Natural killer cell treated with Interleukin-12 subunit alpha and Interleukin-12 subunit beta and Interleukin-15 and Interleukin-18, amount 100 ng/mL, for 72 hours (primary cell): Measurements from ENCODE around the gene SH2D7. TPM values are rescaled to one million over a fixed set of nuclear protein-coding genes. Genes with fewer than 3 reads are reported as not detected.

Experiments
- ATAC-seq, 2 donors: fragments of 150-1000 bp; cut with Tn5 transposase in 1 of 2; sonication (Bioruptor Pico), chemical (Tn5 transposase) in 1 of 2; 2 replicates each; pipeline ENCODE4 v1.10.0; 2021
- DNase-seq: peaks from one replicate; pipeline ENCODE4 v3.0.0; 2022; ENCODE audit warnings: low spot score
- H3K27ac Mint-ChIP-seq, 2 donors: 1 replicate in 1 of 2; 2 replicates in 1 of 2; pipeline ENCODE4 v1.8.0; 2022; ENCODE audit warnings: mixed read lengths in 2 of 2, mild to moderate bottlenecking in 1 of 2, moderate library complexity in 1 of 2
- H3K27me3 Mint-ChIP-seq, 2 donors: 1 replicate in 1 of 2; 2 replicates in 1 of 2; pipeline ENCODE4 v1.8.0; 2022; ENCODE audit warnings: mixed read lengths in 2 of 2
- H3K36me3 Mint-ChIP-seq: one replicate; pipeline ENCODE4 v1.8.0; 2022; ENCODE audit warnings: mixed read lengths
- H3K4me1 Mint-ChIP-seq, 2 donors: 1 replicate in 1 of 2; 2 replicates in 1 of 2; pipeline ENCODE4 v1.8.0; 2022; ENCODE audit warnings: low read depth in 2 of 2, mixed read lengths in 2 of 2, mild to moderate bottlenecking in 1 of 2
- H3K4me3 Mint-ChIP-seq: one replicate; pipeline ENCODE4 v1.8.0; 2022; ENCODE audit warnings: mixed read lengths
- H3K9me3 Mint-ChIP-seq: 2 replicates; pipeline ENCODE4 v1.8.0; 2022; ENCODE audit warnings: mixed read lengths
- total RNA-seq, 2 donors: library from RNA; stranded (reverse); gene quantifications; one replicate each; pipeline ENCODE4 v1.2.3, GENCODE V29; 2022

SH2D7 gene
- total RNA-seq, 2 donors from 2014 or later, result not detected

DNA sequence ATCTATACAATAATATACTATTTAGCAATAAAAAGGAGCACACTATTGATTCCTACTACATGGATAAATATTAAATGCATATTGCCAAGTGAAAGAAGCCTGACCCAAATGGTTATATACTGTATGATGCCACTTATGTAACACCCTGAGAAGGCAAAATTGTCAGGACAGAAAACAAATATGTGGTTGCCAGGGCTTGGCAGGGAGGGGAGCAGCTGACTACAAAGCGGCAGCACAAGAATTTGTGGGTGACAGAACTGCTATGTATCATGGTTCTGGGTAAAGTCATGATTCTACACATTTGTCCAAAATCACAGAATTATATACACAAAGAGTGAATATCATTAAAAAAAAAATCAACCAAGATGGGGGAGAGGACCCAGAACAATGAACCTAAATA is 37.4 kb upstream of the SH2D7 start:
- Mint-ChIP-seq H3K27ac (peak overlapping the region; percentile 15 to 74), H3K36me3 (peaks cover 6% of the 10 kb centered on the region), H3K4me1 (peaks cover 55 to 81% of the 10 kb centered on the region in 2 donors), H3K9me3 (no peaks in the 10 kb centered on the region), H3K4me3 (peak overlapping the region; percentile 66), H3K27me3 (no peaks in the 10 kb centered on the region)
- ATAC-seq, result no peak
- no peak for DNase-seq

DNA sequence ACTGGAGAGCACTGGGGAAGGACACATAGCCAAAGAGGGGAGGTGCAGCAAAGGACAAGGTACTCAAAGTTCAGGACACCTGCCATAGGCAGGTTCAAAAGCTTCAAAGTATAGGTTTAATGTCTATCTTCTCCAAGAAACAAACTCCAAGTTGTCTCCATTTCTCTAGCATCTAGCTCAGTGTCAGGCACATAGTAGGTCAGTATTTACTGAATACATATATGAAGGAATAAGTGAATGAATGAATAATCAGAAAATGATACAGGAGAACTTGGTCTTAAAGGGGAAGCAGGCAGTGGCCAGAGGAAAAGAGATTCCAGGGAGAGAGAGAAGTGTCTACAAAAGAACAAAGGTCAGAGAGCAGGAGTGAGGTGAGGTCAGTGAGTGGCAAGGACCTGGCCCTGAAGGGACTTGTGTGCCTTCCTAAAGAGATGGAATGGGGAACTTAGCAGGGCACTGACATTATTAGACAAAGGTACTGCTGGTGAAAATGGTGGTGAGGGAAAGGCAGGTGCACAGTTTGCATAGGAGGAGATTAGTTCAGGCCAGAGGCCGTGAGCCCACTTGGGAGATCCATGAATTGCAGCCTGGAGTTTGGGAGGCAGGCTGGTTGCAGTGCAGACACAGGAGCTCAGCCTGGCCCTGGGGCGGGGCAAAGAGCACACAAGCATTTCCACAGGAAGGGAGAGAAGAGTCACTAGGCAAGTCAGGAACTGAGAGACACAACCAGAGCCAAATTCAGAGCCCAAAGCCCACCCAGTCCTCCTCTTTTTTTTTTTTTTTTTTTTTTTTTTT is 36.2 kb upstream of the SH2D7 start:
- DNase-seq (no peak), ATAC-seq (peak in 1 of 2 donors; percentile 48)
- peaks cover 46 to 71% of the 10 kb centered on the region in 2 donors for H3K4me1 Mint-ChIP-seq
- H3K27ac Mint-ChIP-seq, result peak overlapping the region; percentile 15 to 74
- H3K36me3 Mint-ChIP-seq, result peaks cover 6% of the 10 kb centered on the region
- H3K9me3 Mint-ChIP-seq, result no peaks in the 10 kb centered on the region
- H3K27me3 Mint-ChIP-seq, result no peaks in the 10 kb centered on the region
- H3K4me3 Mint-ChIP-seq, result peak overlapping the region; percentile 66

DNA sequence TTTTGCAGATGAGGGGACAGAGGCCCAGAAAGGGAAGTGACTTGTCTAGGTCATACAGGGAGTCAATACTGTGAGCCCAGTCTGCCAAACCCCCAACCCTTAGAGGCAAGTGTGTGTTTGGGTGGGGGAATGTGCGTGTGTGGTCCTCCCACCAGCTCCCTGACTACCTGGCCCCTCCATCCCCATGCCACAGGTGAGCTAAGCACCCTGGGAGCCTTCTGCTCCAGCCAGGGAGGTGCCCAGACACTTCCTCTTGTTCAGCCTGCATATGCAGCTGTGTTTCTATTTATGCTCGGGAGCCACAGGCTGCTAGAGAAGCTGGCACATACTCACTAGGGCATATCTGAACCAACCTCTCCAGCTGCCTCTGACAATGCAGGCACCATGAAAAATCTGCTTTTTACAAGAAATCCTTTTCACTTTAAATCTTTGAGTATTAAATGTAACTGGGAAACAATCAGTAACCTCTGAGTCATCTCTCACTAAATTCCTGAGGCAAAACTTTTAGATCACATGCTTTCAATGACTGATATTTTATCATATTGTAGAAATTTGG is 35.6 kb upstream of the SH2D7 start:
- Mint-ChIP-seq H3K36me3 (peaks cover 6% of the 10 kb centered on the region), H3K4me3 (peak overlapping the region; percentile 30)
- no peak for DNase-seq

DNA sequence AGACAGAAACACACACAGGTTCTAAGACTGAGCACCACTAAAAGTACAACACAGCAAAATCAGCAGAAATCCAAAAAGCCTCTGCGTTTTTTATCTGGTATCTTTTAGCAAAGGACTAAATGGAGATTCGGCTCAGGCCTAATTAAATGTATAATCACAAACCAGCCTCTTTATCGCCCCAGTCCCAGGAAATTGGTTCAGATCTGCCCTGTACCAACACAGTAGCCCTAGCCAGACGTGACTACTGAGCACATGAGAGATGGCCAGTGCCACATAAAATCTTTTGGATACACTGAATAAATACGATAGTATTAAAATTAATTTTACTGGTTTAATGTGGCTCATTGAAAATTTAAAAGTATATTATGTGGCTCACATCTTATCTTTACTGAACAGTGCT is 34.6 kb upstream of the SH2D7 start:
- DNase-seq, result no peak
- peak overlapping the region in 1 of 2 donors; percentile 62 for H3K27ac Mint-ChIP-seq
- no peaks in the 10 kb centered on the region for H3K9me3 Mint-ChIP-seq
- H3K27me3 Mint-ChIP-seq, result no peaks in the 10 kb centered on the region
- peaks cover 38 to 66% of the 10 kb centered on the region in 2 donors for H3K4me1 Mint-ChIP-seq
- no peak overlapping the region for H3K4me3 Mint-ChIP-seq
- no peaks in the 10 kb centered on the region for H3K36me3 Mint-ChIP-seq
- ATAC-seq, result no peak

More for the DNA sequence above, 35.6 kb upstream of the SH2D7 start:
- Mint-ChIP-seq H3K9me3 (no peaks in the 10 kb centered on the region), H3K27ac (peak overlapping the region; percentile 15 to 74), H3K4me1 (peaks cover 41 to 67% of the 10 kb centered on the region in 2 donors), H3K27me3 (no peaks in the 10 kb centered on the region)
- no peak for ATAC-seq

DNA sequence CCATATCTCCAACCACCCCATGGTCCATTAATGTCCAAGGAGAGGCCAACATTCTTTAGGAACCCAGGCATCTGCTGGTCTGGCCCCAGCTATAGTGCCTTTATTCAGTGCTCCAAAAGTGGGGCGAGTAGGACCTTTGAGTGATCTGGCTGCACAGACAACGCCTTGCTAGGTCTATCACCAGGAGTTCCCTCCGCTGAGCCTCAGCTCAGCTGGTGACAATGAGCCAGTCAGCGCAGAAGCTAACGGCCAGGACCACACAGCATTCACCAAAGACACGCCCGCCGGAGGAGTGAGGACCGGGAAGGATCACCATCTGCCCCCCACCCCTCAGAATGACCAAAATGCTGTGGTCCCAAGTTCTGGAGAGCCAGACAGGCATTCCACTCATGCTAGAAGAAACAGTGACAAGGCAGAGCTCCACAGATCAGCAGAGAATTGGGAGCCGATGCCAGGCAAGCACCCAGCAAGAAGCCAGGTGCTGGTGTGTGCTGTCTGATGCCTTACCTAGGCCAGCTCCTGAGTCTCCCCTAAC is 33.9 kb upstream of the SH2D7 start:
- no peaks in the 10 kb centered on the region for H3K27me3 Mint-ChIP-seq
- no peaks in the 10 kb centered on the region for H3K9me3 Mint-ChIP-seq
- H3K36me3 Mint-ChIP-seq, result no peaks in the 10 kb centered on the region
- ATAC-seq (no peak), DNase-seq (no peak)
- no peak overlapping the region for H3K4me3 Mint-ChIP-seq
- peaks cover 41 to 65% of the 10 kb centered on the region in 2 donors for H3K4me1 Mint-ChIP-seq
- H3K27ac Mint-ChIP-seq, result peak overlapping the region; percentile 2 to 62

DNA sequence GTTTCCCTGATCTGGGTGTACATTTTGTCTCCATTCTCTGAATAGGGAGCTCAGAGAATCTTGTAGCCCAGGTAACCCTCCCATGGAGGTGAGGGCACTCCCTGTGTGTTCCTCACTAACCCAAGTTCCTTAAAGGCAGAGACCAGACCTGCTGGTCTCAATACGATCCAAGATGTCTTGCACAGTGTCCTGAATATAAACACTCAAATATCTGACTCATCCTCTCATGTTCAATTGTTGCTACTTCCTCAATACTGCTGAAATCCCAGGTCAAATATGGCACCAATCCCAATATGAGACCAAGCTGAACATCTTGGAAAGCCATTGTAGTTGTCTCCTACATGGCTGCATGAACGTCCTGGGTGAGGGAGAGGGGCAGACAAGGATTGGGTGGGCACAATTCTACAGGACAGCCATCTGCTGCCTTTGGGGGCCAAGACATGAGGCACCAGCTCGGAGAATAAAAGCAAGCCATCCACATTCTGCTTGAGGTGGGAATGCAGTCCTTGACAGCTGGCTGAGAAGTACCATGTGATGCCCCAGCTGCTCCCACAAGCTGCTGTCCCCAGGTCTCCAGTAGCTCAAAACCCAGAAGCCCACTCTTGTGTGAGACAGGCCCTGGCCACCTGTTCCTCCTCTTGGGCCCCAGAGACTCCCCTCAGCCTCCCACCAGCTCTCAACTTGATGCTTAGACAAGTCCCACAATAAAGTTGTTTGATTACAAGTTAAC is 33.1 kb upstream of the SH2D7 start:
- H3K36me3 Mint-ChIP-seq, result no peaks in the 10 kb centered on the region
- peak overlapping the region; percentile 2 to 62 for H3K27ac Mint-ChIP-seq
- DNase-seq (no peak), ATAC-seq (peak in 1 of 2 donors; percentile 11)
- H3K4me1 Mint-ChIP-seq, result peaks cover 41 to 59% of the 10 kb centered on the region in 2 donors
- H3K27me3 Mint-ChIP-seq, result no peaks in the 10 kb centered on the region
- no peaks in the 10 kb centered on the region for H3K9me3 Mint-ChIP-seq
- H3K4me3 Mint-ChIP-seq, result no peak overlapping the region

DNA sequence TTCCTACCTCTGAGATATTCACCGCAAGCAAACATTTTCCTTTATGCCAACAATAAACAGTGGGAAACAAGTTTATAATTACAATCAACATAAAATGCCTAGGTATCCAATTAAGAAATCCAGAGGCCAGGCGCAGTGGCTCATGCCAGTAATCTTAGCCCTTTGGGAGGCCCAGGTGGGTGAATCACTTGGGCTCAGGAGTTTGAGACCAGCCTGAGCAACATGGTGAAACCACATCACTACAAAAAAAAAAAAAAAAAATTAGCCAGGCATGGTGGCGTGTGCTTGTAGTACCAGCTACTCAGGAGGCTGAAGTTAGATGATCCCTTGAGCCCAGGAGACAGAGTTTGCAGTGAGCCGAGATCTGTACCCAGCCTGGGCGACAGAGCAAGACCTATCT is 32.1 kb upstream of the SH2D7 start:
- no peak overlapping the region for H3K4me3 Mint-ChIP-seq
- ATAC-seq (no peak), DNase-seq (no peak)
- no peak overlapping the region for H3K27ac Mint-ChIP-seq
- peaks cover 37 to 50% of the 10 kb centered on the region in 2 donors for H3K4me1 Mint-ChIP-seq
- no peaks in the 10 kb centered on the region for H3K36me3 Mint-ChIP-seq
- H3K9me3 Mint-ChIP-seq, result no peaks in the 10 kb centered on the region
- no peaks in the 10 kb centered on the region for H3K27me3 Mint-ChIP-seq

DNA sequence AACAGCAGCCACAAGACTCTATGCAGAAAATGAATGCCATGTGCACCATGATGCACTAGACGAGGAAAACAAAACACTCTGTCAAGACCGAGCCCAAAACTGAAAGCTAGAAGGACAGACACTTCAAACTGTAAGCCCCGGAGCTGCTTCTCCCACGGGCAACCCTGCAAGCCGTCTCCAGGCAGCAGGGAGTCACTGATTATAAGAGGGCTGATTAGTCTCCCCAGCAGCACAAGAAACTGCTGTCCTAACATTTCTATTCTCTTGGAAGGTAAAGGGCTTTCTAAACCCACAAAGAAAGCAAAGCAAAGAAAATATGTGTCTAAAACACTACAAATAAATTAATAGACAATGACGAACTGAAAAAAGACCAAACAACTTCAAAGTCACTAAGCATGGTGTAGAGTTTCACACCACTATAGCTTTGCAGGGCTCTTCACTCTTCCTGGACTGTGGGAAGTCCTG is 30.4 kb upstream of the SH2D7 start:
- Mint-ChIP-seq H3K36me3 (no peaks in the 10 kb centered on the region), H3K4me1 (peaks cover 25 to 33% of the 10 kb centered on the region in 2 donors), H3K27me3 (no peaks in the 10 kb centered on the region), H3K9me3 (no peaks in the 10 kb centered on the region), H3K27ac (peak overlapping the region; percentile 64 to 79), H3K4me3 (peak overlapping the region; percentile 84)
- DNase-seq (no peak), ATAC-seq (peak; percentile 63 to 74)

DNA sequence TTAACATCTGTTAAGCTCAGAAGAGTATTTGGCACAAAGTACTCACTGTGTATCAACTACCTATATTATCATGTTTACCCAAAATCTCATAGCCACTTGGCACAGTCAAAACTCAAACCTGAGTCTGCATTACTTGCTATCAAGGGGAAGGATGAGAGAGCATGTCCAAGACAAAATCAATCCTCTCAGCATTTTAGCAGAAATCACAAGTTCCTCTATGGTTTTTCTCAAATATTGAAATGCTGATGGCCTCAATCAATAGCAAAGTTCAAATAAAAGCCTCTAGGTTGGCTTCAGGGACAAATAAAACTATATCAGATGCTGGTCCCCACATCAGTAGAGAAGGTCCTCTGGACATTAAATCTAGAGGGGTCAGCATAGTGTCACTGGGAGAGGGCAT is 29.1 kb upstream of the SH2D7 start:
- Mint-ChIP-seq H3K4me1 (peaks cover 32 to 36% of the 10 kb centered on the region in 2 donors), H3K9me3 (no peaks in the 10 kb centered on the region), H3K36me3 (no peaks in the 10 kb centered on the region), H3K27me3 (no peaks in the 10 kb centered on the region), H3K4me3 (peak overlapping the region; percentile 84), H3K27ac (peak overlapping the region; percentile 53 to 55)
- ATAC-seq, result no peak
- DNase-seq, result no peak

DNA sequence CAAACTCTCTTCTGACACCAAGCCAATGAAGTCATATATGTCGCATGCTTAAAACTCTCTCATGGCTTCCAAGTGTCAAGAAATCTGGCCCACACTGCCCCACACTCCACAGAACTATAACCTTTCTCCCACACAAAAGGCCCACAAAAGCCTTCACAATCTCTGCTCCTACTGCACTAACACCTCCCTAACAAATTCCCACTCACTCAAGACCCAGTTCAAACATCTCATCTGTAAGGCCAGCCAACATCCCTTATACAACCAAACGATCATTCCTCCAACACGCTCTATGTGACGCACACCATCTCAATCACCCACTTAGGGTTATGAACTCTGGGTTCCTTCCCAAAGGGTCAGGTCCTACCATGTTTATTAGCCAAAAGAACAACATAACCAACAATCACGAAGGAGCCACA is 28.4 kb upstream of the SH2D7 start:
- no peak for ATAC-seq
- H3K4me1 Mint-ChIP-seq, result peaks cover 27 to 40% of the 10 kb centered on the region in 2 donors
- H3K36me3 Mint-ChIP-seq, result no peaks in the 10 kb centered on the region

DNA sequence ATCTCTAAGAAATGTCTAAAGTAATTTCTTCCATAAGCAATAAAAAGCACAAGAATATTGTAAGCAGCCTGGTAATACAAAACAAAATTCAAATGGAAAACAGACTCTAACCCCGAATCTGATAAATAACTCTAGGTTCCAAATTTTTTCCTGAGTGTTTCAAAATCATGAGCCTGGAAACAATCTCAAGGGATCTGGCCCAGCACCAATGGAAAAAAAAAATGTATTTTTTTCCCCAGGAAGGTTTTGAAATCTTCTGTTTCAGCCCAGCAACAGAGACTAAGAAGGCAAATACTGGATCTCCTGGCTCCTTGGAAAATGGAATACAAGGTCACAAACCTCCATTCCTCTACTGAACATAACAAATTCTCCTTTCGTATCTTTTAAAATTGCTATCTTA is 27.8 kb upstream of the SH2D7 start:
- no peak overlapping the region for H3K27ac Mint-ChIP-seq
- H3K4me1 Mint-ChIP-seq, result peaks cover 23 to 42% of the 10 kb centered on the region in 2 donors
- no peaks in the 10 kb centered on the region for H3K36me3 Mint-ChIP-seq
- H3K4me3 Mint-ChIP-seq, result no peak overlapping the region
- no peak for DNase-seq
- H3K9me3 Mint-ChIP-seq, result no peaks in the 10 kb centered on the region
- no peaks in the 10 kb centered on the region for H3K27me3 Mint-ChIP-seq
- ATAC-seq, result no peak

More for the DNA sequence above, 28.4 kb upstream of the SH2D7 start:
- Mint-ChIP-seq H3K27me3 (no peaks in the 10 kb centered on the region), H3K27ac (no peak overlapping the region), H3K4me3 (no peak overlapping the region), H3K9me3 (no peaks in the 10 kb centered on the region)
- no peak for DNase-seq

DNA sequence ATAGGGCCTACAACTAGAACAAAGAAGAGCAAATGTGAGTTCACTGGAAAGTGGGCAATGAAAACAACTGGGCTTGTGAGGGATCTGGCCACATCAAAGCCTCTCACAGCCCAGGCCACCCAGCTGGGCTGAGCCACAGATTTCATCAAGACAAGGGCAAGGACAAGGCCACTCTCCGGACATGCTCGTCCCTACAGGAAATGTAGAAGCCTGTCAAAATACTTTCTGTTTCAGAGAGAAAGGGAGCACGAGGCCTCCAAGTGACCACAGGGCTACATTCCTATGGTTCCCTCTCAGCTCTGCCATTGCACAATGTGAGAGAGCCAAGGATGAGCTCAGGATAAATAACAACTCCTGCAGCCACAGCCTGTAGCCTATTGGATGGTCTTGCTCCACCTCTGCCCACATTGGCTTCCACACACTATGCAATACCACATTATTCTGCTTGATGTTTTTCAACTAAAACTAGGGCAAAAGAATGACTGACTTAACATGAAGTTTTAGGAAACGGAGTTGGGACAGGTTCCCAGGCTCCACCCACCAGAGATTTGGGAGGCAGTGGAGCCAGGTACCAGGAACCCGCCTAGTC is 27.0 kb upstream of the SH2D7 start:
- ATAC-seq (peak; percentile 21 to 61), DNase-seq (no peak)
- H3K9me3 Mint-ChIP-seq, result no peaks in the 10 kb centered on the region
- H3K4me1 Mint-ChIP-seq, result peaks cover 17 to 48% of the 10 kb centered on the region in 2 donors
- no peaks in the 10 kb centered on the region for H3K27me3 Mint-ChIP-seq
- no peak overlapping the region for H3K27ac Mint-ChIP-seq
- no peaks in the 10 kb centered on the region for H3K36me3 Mint-ChIP-seq
- H3K4me3 Mint-ChIP-seq, result no peak overlapping the region
